Amygdala (tissue), 56 donors: ENCODE measurements around the gene BCLAF1.
"Not testable (repeated sequence)": the region's sequence is repeated elsewhere in the genome, so short reads cannot be mapped to it uniquely, and the experiment has no call there.

ENCODE experiments used
- DNase-seq, 56 donors: peaks; one replicate each; lab custom pipeline; 2025; lab: John Stamatoyannopoulos, UW

The BCLAF1 gene

DNA sequence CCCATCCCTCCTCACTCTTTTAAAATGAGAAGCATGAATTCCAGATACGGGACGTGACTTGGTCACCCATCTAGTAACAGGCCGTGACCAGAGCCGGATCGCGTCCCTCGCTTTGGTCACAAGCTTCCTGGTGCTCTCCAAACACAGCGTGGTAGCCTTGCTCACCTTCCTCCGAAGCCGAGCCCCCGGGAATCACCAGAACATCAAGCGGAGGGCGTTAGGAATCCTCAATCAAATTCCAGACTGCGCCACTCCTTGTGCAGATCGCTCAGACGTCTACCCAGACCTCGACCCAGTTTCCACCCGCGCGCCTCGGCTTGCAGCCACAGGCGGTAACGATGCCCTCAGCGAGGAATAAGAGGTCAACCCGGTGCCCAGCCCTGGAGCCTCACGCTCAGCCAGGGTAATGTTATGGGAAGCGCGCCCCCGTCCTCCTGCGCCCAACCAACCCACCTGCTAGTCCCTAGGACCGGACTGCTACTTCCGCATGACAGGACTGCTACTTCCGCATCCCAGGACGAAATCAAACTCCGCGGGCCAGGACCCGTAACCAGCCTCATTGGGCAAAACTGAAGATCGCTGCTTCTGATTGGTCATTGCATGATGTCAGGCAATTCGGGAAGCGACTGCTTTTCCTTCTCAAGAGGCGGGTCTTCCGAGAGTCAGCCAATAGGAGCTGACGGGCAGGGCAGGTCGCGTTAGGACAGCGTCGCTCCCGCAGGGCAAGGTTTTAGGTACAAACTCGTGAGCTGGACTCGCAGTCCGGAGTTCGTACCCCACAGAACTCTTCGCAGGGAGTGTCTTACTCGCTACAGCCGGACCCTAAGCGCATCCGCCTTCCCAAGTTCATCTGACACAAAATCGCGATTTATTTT is 39.6 kb downstream of the BCLAF1 start, which contains the start of gene MTFR2:
Gene MTFR2, minus strand, starts transcription at position 501 of the 875 bp plus-strand sequence. CDS start 1,212 bp downstream, outside the sequence.
- DNase-seq: peak; percentile 51 to 99 (median 90)

DNA sequence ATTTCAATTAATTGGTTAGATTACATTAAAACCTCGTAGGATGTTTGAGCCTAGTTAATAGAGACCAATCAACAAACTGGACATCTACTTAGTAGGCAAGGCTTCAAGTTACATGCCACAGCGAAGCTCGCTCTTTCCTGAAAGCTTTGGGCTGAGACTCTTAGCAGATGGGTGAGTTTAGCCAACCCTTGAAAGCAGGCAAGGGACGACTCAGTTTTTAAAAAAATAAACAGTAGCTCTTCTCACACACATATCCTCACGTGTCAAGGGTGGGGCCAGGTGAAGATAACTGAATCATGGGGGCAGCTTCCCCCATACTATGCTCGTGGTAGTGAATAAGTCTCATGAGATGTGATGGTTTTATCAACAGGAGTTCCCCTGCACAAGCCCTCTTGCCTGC is 40.3 kb downstream of the BCLAF1 start:
- DNase-seq: no peak

DNA sequence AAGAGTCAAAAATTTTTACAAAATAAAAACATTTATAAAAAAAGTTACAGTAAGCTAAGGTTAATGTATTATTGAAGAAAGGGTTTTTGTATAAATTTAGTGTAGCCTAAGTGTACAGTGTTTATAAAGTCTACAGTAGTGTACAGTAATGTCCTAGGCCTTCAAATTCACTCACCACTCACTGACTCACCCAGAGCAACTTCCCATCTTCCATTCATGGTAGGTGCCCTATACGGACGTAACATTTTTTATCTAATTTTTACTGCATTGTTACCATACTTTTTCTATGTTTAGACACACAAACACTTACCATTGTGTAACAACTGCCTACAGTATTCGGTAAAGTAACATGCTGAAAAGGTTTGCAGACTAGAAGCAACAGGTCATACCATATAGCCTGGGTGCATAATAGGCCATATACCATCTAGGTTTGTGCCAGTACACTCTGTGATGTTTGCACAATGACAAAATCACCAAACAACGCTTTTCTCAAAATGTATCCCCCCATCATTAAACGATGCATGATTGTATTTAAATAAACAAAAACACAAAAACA is 45.5 kb downstream of the BCLAF1 start:
- no peak for DNase-seq

DNA sequence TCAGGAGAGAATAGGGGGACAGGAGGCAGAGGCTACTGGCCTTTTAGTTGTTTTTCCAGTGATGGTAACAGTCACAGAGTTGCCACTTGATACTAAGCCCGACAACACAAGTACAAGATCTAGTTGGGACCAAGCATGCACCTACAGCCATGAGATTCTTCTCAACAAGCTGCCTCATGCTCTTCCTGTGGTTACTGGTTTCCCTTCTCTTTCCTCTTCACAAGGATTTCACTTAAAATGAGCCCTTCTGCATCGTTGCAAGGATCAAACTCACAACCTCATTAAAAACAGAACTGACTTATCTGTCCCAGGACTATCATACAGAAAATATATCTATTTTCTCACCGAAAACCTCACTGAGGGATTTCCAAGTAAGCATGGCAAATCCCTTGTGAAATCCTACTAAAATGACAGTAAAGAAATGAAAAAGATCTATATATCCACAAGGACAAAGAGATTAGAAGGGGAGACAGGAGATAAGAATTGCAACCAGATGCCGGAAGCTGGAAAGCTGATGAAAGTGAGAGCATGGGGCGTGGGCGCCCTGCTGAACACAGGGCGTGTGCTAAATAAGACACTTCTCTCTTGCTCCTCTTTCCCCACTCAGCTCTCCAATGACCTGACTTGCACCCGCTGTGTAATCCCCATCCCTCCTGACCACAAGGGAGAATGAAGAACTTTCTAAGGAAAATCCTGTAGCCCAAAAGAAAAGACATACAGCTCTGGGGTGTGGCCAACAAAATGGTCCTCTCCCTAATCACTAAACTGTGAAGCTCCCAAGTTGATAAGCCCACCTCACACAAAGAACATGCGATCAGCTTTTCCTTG is 53.0 kb downstream of the BCLAF1 start:
- no peak for DNase-seq

DNA sequence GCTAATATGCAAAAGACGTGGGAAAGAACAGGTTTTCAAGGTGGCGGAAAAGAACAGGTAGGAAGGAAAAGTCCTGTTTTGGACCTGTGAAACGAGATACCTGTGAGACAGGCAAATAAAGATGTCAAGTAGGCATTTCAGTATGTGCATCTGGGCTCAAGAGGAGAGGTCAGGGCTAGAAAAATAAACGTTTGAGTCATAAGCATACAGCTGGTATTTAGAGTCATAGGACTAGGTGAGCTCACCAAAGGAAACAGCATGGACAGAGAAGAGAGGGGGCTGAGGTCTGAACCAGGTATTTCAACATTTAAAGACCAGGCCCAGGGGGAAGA is 54.4 kb downstream of the BCLAF1 start:
- no peak for DNase-seq

DNA sequence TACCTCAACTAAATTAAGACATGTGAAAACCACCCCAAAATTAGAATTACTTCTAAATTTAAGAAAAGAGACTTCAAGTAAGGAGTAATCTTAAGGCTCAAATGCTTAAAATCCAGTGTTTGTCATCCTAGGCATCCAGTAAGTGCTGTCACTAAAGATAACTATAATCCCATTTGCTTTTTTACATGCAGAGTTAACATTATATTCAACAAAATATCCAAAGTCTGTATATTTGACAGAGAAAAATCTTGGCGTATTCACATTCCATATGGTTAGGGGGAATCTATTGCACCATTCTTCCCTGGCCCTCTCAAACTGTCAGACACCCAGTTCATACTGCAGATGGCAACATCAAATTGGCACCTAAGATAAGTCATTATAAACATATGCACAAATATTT is 56.9 kb downstream of the BCLAF1 start:
- DNase-seq: no peak

DNA sequence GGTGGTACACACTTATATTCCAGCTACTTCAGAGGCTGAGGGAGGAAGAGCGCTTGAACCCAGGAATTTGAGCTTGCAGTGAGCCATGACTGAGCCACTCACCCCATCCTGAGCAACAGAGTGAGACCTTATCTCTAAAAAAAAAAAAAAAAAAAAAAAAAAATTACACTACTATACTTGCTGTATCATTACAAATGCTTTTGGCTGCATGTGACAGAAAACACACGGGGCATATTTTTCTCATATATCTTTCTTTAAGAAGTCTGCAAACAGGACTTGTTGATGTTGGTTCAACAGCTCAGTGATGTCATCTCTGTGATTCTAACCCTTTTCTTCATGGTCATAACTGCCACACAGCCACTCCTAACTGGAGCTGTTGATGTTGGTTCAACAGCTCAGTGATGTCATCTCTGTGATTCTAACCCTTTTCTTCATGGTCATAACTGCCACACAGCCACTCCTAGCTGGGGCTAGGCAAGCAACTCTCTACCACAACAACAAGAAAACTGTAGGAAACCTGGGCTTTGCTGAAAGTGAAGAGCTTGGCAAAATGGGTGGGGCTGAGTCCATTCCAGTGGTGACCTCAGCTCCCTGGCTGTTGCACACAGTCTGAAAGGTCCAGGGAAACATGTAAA is 59.3 kb downstream of the BCLAF1 start:
- DNase-seq: no peak

DNA sequence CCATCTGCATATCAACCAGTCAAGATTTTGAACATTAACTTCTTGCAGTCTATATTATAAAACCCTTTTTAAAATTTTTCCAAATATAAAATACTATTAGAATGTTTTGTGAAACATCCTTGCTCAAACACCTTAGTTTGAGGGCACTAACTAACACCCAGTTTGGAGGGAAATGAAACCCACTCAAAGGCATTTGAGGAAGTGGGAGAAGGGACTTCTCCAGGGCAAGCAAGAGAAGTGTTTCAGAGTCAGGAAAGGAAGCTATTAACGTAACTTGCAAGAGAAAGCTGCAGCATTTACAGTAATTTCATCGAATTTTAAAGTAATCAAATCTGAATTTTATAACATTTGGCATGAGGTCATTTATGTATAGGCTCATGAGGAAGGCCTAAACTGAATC is 60.8 kb downstream of the BCLAF1 start:
- no peak for DNase-seq

DNA sequence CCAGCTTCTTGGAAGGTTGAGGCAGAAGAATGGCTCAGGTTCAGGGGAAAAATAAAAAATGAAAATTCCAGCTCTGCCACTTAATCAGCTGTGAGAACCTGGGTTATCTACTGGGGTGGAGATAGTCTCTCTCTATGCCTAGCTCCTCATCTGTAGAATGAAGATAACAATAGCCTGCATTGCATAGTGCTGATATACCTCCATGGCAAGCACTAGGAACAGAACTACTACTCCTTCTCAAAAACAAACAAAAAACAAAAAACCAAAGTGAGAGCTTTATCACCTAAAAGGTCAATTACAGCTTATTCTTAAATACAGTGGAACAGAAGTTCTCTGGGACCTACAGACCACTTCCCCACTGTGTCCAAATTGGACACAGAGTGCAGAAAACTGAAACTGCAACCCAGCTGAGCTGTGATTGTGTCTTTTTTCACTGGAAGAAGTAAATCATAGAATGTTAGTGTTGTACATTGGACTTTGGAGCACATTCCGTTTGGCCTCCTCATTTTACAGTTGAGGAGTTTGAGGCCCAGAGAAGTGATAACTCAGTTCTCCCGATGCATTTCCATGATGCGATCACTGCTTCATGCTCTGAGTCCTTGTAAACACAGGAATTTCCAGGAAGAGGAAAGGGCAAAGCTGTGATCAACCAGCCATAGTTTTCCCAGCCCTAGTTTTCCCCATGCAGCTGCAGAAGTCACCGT is 62.8 kb downstream of the BCLAF1 start:
- no peak for DNase-seq

DNA sequence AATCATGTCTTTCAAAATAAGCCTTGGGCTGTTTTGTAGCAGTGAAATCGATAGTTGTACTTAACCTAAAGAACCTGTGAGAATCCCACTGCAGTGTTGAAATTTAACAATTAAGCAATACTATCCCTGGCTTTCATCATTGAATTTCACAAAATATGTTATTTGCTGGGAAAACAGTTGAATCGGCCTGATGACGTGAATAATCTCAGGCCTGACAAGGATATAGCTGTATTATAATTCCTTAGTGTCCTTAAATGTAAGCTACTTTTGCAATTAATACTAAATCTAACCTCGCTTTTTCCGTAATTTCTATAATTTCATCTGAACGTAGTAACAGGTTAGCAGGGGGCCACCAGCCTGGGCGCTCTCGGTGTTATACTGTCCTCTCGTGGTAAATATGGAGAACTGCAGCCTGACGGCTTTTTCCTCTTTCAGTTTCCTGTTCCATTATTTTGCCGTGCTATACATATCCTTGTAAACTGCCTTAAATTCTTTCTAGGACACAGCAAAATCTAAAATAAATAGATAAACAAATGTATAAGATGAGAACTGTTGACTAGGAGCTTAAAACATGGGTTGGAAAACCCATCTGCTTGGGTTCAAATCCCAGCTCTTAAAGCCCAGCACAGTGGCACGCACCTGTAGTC is 63.5 kb downstream of the BCLAF1 start:
- peak in 31 of 56 donors; percentile 1 to 65 (median 15) for DNase-seq

DNA sequence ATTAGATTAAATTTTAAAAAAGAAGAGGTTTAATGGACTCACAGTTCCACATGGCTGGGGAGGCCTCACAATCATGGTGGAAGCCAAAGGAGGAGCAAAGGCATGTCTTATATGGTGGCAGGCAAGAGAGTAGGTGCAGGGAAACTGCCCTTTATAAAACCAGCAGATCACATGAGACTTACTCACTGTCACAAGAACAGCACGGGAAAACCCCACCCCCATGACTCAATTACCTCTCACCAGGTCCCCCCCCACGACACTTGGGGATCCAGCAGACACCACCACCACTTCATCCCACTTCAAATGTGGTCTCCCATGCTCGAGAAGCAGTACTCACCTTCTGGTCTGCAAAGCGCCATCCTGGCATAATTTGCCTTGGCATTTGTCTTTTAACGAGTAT is 64.2 kb downstream of the BCLAF1 start:
- no peak for DNase-seq

DNA sequence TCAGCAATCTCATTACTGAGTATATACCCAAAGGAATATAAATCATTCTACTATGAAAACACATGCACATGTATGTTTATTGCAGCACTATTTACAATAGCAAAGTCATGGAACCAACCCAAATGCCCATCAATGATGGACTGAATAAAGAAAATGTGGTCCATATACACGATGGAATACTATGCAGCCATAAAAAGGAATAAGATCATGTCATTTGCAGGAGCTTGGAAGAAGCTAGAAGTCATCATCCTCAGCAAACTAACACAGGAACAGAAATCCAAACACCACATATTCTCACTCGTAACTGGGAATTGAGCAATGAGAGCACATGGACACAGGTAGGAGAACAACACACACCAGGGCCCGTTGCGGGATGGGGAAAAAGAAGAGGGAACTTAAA is 64.7 kb downstream of the BCLAF1 start:
- DNase-seq: not testable (repeated sequence)

DNA sequence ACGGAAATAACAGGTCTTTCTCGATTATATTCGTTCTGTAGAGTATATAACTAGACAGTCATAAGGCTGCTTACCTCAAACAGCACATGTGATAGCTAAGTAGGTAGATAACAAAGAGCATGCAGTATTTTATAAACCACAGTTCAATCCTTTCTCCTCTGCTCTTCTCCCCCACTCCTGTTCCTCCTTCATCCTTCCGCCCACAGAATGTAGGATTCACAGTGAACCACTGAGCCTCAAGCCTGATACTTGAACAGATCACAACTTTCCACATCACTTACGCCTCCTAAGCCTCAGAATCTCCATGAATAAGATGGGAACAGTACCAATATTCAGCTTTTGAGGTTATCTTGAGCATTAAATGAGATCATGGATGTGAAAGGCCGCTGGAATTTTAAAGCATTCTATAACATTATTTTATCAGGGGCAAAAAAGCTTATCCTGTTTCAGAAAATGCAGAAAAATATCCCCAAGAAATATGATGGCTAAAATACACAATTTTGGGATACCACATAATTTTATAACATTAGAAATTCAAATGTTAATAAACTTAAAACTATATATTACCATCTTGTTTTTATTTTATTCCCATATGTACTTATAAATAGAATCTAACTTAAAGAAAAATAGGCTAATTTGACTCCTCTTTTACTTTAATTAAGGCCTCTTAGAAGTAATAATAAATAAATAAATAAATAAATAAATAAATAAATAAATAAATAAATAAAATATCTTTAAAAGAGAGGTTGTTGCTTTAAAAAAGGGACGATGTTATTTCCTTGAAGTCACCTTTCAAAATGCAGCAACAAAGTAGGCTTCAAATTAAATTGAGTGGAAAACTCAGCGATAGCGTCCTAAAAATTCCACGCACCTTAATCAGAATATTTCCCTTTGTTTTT is 72.9 kb downstream of the BCLAF1 start:
- no peak for DNase-seq

DNA sequence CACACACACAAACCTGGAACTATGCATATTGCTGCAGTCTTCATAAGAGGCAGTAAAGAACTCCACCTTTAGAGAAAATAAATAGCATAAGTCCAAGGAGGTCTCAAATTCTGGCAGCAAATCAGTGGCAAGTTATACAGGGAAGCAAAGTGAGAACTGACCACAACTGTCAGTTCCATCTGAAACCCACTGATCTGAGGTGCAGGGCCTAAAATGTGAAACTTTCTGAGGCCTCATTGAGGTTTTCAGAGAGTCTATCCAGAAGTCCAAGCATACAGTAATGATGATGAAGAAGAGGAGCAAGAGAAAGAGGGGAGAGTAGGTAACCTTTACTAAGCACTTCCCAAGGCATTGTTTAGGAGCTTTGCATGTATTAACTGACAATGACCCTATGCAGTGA is 75.8 kb downstream of the BCLAF1 start:
- DNase-seq: no peak

DNA sequence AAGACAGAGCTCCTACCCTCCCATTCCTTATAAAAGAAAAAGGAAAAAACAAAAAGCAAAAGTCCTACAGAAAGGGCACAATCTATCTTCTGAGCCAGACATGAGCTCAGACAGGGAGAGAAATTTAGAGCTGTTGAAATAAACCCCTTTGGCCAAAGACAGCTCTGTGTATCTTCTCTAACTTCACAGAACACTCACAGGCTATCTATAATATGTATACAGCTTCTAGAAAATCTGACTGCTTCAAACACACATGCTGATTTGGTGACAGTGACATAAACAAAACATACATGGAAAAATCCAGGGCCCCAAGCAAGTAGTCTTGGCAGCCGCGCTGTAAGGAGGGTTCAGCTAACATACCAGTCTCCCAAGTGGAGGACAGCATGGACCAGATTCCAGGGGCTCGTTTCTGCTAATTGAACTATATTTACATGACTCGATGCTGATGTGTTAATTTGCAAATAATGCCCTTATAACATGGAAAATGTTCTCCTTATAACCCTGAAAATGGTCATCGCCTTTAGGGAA is 76.6 kb downstream of the BCLAF1 start:
- DNase-seq: no peak

DNA sequence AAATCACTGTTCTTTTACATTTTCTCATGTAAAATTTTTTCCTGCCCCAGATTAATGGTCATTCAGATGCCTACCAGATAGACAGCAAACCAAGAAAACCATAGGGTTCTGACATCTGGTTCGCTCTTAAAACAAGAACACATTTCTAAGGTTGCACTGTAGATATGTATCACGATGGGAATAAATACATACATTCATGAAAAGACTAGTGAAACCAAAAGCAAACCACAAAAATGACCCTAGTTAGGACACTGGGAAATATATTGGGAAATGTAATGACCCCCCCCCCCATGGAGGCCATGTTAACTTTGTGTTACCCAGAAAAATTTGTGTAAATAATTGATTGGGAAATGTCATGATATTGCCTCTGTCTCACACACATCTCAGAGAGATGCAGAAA is 77.0 kb downstream of the BCLAF1 start:
- no peak for DNase-seq

DNA sequence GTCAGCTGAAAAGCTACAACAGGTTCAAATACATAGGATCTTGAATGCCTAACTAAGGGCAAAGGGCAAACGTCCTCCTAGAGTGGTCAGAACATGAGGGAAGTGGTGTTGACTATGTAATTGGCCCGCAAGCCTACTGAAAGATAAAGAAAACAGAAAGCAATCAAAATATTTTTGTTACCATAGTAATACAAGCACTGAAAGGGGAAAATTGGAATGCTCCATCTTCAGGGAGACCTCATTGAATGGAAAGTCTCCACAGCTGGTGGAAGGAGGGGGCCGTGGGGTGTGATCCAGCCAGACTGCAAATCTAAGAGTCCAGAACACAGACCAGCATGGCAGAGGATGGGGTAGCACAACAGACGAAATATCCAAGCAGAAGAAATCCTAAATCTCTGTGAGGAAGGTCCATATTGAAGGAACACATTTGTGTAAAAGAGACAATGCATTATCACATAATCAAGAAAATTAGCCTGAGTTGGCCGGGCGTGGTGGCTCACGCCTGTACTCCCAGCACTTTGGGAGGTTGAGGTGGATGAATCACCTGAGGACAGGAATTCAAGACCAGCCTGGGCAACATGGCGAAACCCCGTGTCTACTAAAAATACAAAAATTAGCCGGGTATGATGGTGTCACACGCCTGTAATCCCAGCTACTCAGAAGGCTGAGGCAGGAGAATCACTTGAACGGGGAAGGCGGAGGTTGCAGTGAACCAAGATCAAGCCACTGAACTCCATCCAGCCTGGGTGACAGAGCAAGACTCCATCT is 79.1 kb downstream of the BCLAF1 start:
- no peak for DNase-seq

DNA sequence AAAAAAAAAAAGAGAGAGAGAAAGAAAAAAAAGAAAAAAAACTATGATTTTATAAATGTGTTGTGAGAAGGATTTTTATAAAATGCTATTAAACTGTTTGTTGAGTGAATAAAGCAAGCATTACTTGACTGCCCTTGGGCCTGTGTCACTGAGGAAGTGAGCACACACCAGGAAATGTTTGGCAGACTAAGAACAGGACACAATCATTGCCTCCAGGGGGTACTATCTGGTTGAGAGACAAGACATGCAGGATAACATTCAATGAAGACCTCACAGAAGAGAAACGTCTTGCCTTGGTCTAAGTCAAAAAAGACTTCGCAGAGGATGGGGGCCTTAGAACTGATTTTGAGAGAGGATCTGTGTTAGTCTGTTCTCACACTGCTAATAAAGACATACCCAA is 80.2 kb downstream of the BCLAF1 start:
- no peak for DNase-seq
